DMS79 (cell line): ENCODE measurements around the gene PISD.

Experiments
- DNase-seq: peaks from one replicate; lab custom pipeline; 2025; lab: John Stamatoyannopoulos, UW

PISD gene

GRCh38 chr22:31652911-31653684 is 8.9 kb downstream of the PISD start:
- DNase-seq: no peak

- no peak for DNase-seq
Observed at GRCh38 chr22:31652088-31652487, 9.9 kb downstream of the PISD start.

- DNase-seq: no peak
Observed at GRCh38 chr22:31651664-31652063, 10.4 kb downstream of the PISD start.

GRCh38 chr22:31650391-31650790 is 11.6 kb downstream of the PISD start:
- no peak for DNase-seq

- no peak for DNase-seq
Observed at GRCh38 chr22:31647523-31648320, 14.3 kb downstream of the PISD start.

GRCh38 chr22:31647066-31647465 is 14.9 kb downstream of the PISD start:
- DNase-seq: no peak

- DNase-seq: no peak
Observed at GRCh38 chr22:31646186-31647019, 15.6 kb downstream of the PISD start.

GRCh38 chr22:31639436-31640039 is 22.5 kb downstream of the PISD start:
- DNase-seq: no peak

- no peak for DNase-seq
Observed at GRCh38 chr22:31637891-31638618, 24.0 kb downstream of the PISD start.

- DNase-seq: no peak
Observed at GRCh38 chr22:31637447-31637890, 24.5 kb downstream of the PISD start.

GRCh38 chr22:31635638-31636306 is 26.2 kb downstream of the PISD start:
- DNase-seq: no peak

GRCh38 chr22:31631436-31631835 is 30.6 kb downstream of the PISD start:
- DNase-seq: no peak

- peak; percentile 20 for DNase-seq
Observed at GRCh38 chr22:31630331-31631329, 31.4 kb downstream of the PISD start.

GRCh38 chr22:31629741-31630184 is 32.3 kb downstream of the PISD start:
- no peak for DNase-seq

- no peak for DNase-seq
Observed at GRCh38 chr22:31628969-31629708, 32.9 kb downstream of the PISD start.

- no peak for DNase-seq
Observed at GRCh38 chr22:31628362-31628761, 33.7 kb downstream of the PISD start.

GRCh38 chr22:31627223-31627731 is 34.7 kb downstream of the PISD start:
- DNase-seq: no peak

GRCh38 chr22:31626427-31627150 is 35.4 kb downstream of the PISD start:
- DNase-seq: no peak
